HG02642 (cell line): ENCODE measurements around the gene LRIF1.

Experiments used
- ATAC-seq: cut with Tn5 transposase; IDR thresholded peaks from one replicate; pipeline ENCODE4 v1.9.1; 2021; ENCODE audit warnings: mild to moderate bottlenecking; ENCODE audit not compliant: unreplicated experiment, poor library complexity

Gene LRIF1

DNA sequence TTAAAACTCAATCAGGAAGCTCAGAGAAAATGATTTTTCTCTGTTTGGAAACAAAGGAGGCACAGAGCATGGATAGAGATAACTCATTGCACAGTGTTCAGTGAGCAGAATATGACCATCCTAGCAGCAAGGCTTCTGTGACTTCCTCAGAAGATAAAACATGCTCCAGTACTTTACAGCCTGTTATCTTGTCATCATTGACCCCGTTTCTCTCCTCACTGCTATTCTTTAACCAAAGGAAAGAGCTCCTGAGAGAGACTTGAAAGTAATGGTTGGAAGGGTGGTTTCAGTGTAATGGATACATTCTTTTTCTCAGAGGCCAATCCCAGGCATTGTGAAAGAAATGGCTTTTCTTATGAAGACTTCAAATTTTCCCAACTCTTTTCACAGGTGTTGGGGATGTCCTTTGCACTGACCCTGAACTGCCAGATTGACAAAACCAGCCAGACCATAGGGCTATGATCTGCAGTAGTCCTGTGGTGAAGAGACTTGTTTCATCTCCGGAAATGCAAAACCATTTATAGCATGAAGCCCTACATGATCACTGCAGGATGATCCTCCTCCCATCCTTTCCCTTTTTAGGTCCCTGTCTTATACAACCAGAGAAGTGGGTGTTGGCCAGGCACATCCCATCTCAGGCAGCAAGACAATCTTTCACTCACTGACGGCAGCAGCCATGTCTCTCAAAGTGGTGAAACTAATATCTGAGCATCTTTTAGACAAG, 64.8 kb downstream of the LRIF1 start:
- no peak for ATAC-seq

DNA sequence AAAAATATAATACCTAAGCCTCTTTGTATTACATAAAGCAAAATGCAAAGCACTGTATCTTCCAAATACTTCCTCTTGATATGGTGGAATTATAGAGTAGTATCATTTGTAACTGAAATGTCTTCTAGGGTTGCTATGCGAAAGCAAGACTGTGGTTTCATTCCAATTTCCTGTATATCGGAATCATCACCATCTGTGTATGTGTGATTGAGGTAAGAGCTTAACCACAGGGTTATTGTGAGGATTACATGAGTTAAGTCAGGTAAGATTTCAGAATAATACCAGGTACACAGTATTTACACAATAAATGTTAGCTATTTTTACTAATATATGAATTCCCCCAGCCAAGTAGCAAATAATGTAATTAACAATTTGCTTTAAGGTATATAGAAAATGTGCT, 66.0 kb downstream of the LRIF1 start:
- ATAC-seq: no peak
